Astrocyte of the hippocampus (primary cell): ENCODE data around the gene DBNL.

Experiments
- DNase-seq: peaks from one replicate; pipeline ENCODE4 v3.0.0; 2011; ENCODE audit warnings: low read depth, low spot score

The DBNL gene

GRCh38 chr7:44042221-44042620 is 2.3 kb upstream of the DBNL start:
- DNase-seq: no peak

GRCh38 chr7:44043902-44044301 is 600 bp upstream of the DBNL start:
- DNase-seq: no peak

GRCh38 chr7:44045226-44046014 is 918 bp downstream of the DBNL start:
- no peak for DNase-seq

- no peak for DNase-seq
Measured at GRCh38 chr7:44046321-44047061, 2.0 kb downstream of the DBNL start.

GRCh38 chr7:44048031-44048795 is 3.7 kb downstream of the DBNL start:
- DNase-seq: no peak

GRCh38 chr7:44050121-44050914 is 5.8 kb downstream of the DBNL start:
- DNase-seq: no peak

- DNase-seq: no peak
Measured at GRCh38 chr7:44050915-44051560, 6.5 kb downstream of the DBNL start.

GRCh38 chr7:44051611-44052220 is 7.2 kb downstream of the DBNL start:
- DNase-seq: no peak

- DNase-seq: no peak
Measured at GRCh38 chr7:44052771-44053365, 8.4 kb downstream of the DBNL start.

- no peak for DNase-seq
Measured at GRCh38 chr7:44056681-44057080, 12.2 kb downstream of the DBNL start.

GRCh38 chr7:44057181-44057848 is 12.8 kb downstream of the DBNL start:
- DNase-seq: no peak

GRCh38 chr7:44057849-44058758 is 13.6 kb downstream of the DBNL start:
- DNase-seq: no peak

GRCh38 chr7:44058759-44059218 is 14.3 kb downstream of the DBNL start:
- DNase-seq: no peak

GRCh38 chr7:44059219-44060090 is 15.0 kb downstream of the DBNL start:
- no peak for DNase-seq

- no peak for DNase-seq
Measured at GRCh38 chr7:44060091-44060947, 15.8 kb downstream of the DBNL start.

GRCh38 chr7:44060948-44061644 is 16.6 kb downstream of the DBNL start:
- DNase-seq: no peak
